IMR-90 (cell line): Measurements from ENCODE around the gene PRKD2. TPM values are rescaled to one million over a fixed set of nuclear protein-coding genes. Genes with fewer than 3 reads are reported as not detected.
A peak's percentile ranks its signal among the peaks of the same experiment; 100 is the strongest.

ENCODE experiments used
- ATAC-seq: fragments of 200-7000 bp; cut with Tn5 transposase; 2 replicates; pipeline ENCODE4 v1.9.1; 2020; ENCODE audit warnings: low read depth, mild to moderate bottlenecking, moderate library complexity
- BruUV-seq: library from RNA; stranded (reverse); fragments of 400-500 nt; replicated peaks from 2 replicates; lab custom pipeline; 2021; lab: Mats Ljungman, UMichigan
- CTCF ChIA-PET: fragments of 300-600 bp; formaldehyde crosslinking; extraction: SDS; loops from one replicate; lab custom pipeline; 2021; ENCODE audit warnings: antibody characterized with exemption; lab: Yijun Ruan, JAX
- POLR2A ChIA-PET: fragments of 300-600 bp; sonication (Branson Sonifier 250); formaldehyde crosslinking; loops from one replicate; lab custom pipeline; 2022; ENCODE audit warnings: antibody characterized with exemption; ENCODE audit not compliant: unreplicated experiment; lab: Charles Lee
- DNase-seq: peaks from one replicate; pipeline ENCODE4 v3.0.0; 2013
- H2AFZ ChIP-seq: replicated peaks from 2 replicates; pipeline ENCODE3; 2013; ENCODE audit warnings: low read length, mild to moderate bottlenecking; ENCODE audit not compliant: poor library complexity
- H2AK5ac ChIP-seq: 2 replicates; pipeline ENCODE4 v1.6.1; 2013; ENCODE audit warnings: low read depth, low read length, inconsistent platforms
- H2AK9ac ChIP-seq: replicated peaks from 2 replicates; pipeline ENCODE3; 2013; ENCODE audit warnings: mild to moderate bottlenecking, low read depth, low read length, moderate library complexity; ENCODE audit not compliant: poor library complexity
- H2BK120ac ChIP-seq: 2 replicates; pipeline ENCODE4 v1.6.1; 2013; ENCODE audit warnings: low read depth, low read length, inconsistent platforms
- H2BK15ac ChIP-seq: 3 replicates; pipeline ENCODE4 v1.6.1; 2013; ENCODE audit warnings: low read depth, low read length, inconsistent platforms
- H2BK20ac ChIP-seq: 2 replicates; pipeline ENCODE4 v1.6.1; 2013; ENCODE audit warnings: low read depth, mild to moderate bottlenecking, inconsistent platforms, low read length, moderate library complexity
- H2BK5ac ChIP-seq: 2 replicates; pipeline ENCODE4 v1.6.1; 2013; ENCODE audit warnings: mild to moderate bottlenecking, low read depth, low read length, inconsistent platforms; ENCODE audit not compliant: poor library complexity, severe bottlenecking
- H3K14ac ChIP-seq: replicated peaks from 2 replicates; pipeline ENCODE4 v1.6.1; 2013; ENCODE audit warnings: low read depth, low read length, inconsistent platforms
- H3K18ac ChIP-seq: 2 replicates; pipeline ENCODE4 v1.6.1; 2013; ENCODE audit warnings: low read depth, low read length, control low read depth
- H3K23ac ChIP-seq: 2 replicates; pipeline ENCODE4 v1.6.1; 2013; ENCODE audit warnings: low read depth, low read length, inconsistent platforms
- H3K27ac ChIP-seq: 2 replicates; pipeline ENCODE4 v1.5.1; 2013; ENCODE audit warnings: mild to moderate bottlenecking, control low read depth, low read length; ENCODE audit not compliant: insufficient read depth
- H3K27me3 ChIP-seq: 2 replicates; pipeline ENCODE4 v1.6.1; 2013; ENCODE audit warnings: low read length; ENCODE audit not compliant: control insufficient read depth, insufficient read depth
- H3K36me3 ChIP-seq: 2 replicates; pipeline ENCODE4 v1.6.1; 2013; ENCODE audit warnings: low read length, mixed read lengths; ENCODE audit not compliant: control insufficient read depth, insufficient read depth
- H3K4ac ChIP-seq: 2 replicates; pipeline ENCODE4 v1.6.1; 2013; ENCODE audit warnings: low read depth, low read length, inconsistent platforms
- H3K4me1 ChIP-seq: 2 replicates; pipeline ENCODE4 v1.6.1; 2013; ENCODE audit warnings: low read length, mixed read lengths; ENCODE audit not compliant: control insufficient read depth, insufficient read depth
- H3K4me2 ChIP-seq: 2 replicates; pipeline ENCODE4 v1.6.1; 2013; ENCODE audit warnings: low read depth, mild to moderate bottlenecking, control low read depth, low read length, moderate library complexity
- H3K4me3 ChIP-seq: 2 replicates; pipeline ENCODE4 v1.5.1; 2013; ENCODE audit warnings: low read depth, mild to moderate bottlenecking, control low read depth, low read length, moderate library complexity; ENCODE audit not compliant: insufficient read depth
- H3K56ac ChIP-seq: 2 replicates; pipeline ENCODE4 v1.6.1; 2013; ENCODE audit warnings: low read length, inconsistent platforms; ENCODE audit not compliant: insufficient read depth; ENCODE audit errors: extremely low read depth
- H3K79me1 ChIP-seq, 2 experiments: 2 replicates each; pipeline ENCODE4 v1.6.1; 2013; ENCODE audit warnings: low read length in 2 of 2, inconsistent platforms in 1 of 2, low read depth in 1 of 2
- H3K9ac ChIP-seq: 2 replicates; pipeline ENCODE4 v1.6.1; 2013; ENCODE audit warnings: low read depth, low read length, control low read depth
- H3K9me1 ChIP-seq: 2 replicates; pipeline ENCODE4 v1.6.1; 2013; ENCODE audit warnings: low read length, inconsistent platforms; ENCODE audit not compliant: insufficient read depth
- H3K9me3 ChIP-seq: 2 replicates; pipeline ENCODE4 v1.6.1; 2013; ENCODE audit warnings: low read length; ENCODE audit not compliant: control insufficient read depth, insufficient read depth
- H4K20me1 ChIP-seq: 2 replicates; pipeline ENCODE4 v1.6.1; 2013; ENCODE audit warnings: low read length, inconsistent platforms; ENCODE audit not compliant: insufficient read depth
- H4K5ac ChIP-seq: 2 replicates; pipeline ENCODE4 v1.6.1; 2013; ENCODE audit warnings: mild to moderate bottlenecking, low read depth, low read length, control low read depth
- H4K8ac ChIP-seq, 2 experiments: 2 replicates each; pipeline ENCODE4 v1.6.1; 2013; ENCODE audit warnings: low read depth in 2 of 2, low read length in 2 of 2, control low read depth in 1 of 2, inconsistent platforms in 1 of 2
- H4K91ac ChIP-seq: 2 replicates; pipeline ENCODE4 v1.6.1; 2013; ENCODE audit warnings: low read depth, low read length, inconsistent platforms; ENCODE audit not compliant: insufficient read depth
- CEBPB ChIP-seq: IDR thresholded peaks from 2 replicates; pipeline ENCODE4 v1.6.1; 2012; ENCODE audit warnings: low read depth, low read length, improper control_type of control experiment
- MAZ ChIP-seq: IDR thresholded peaks from 2 replicates; pipeline ENCODE4 v1.6.1; 2012; ENCODE audit warnings: low read depth, mild to moderate bottlenecking, low read length, improper control_type of control experiment, moderate library complexity, borderline replicate concordance
- MXI1 ChIP-seq: IDR thresholded peaks from 2 replicates; pipeline ENCODE4 v1.6.1; 2012; ENCODE audit warnings: low read depth, mild to moderate bottlenecking, low read length, moderate library complexity, borderline replicate concordance
- POLR2A ChIP-seq: IDR thresholded peaks from 2 replicates; pipeline ENCODE4 v1.6.1; 2012; ENCODE audit warnings: mild to moderate bottlenecking, low read depth, low read length
- RAD21 ChIP-seq: IDR thresholded peaks from 2 replicates; pipeline ENCODE4 v1.6.1; 2012; ENCODE audit warnings: low read length, improper control_type of control experiment
- RFX5 ChIP-seq: IDR thresholded peaks from 2 replicates; pipeline ENCODE4 v1.8.0; 2012; ENCODE audit warnings: low read depth, mild to moderate bottlenecking, low read length, moderate library complexity
- SMC3 ChIP-seq: fragments of 150-350 bp; IDR thresholded peaks from 2 replicates; pipeline ENCODE4 v1.6.1; 2016; ENCODE audit warnings: low read depth, mild to moderate bottlenecking, antibody characterized with exemption, low read length, moderate library complexity
- USF2 ChIP-seq: fragments of 150-350 bp; IDR thresholded peaks from 2 replicates; pipeline ENCODE4 v1.6.1; 2017; ENCODE audit warnings: mild to moderate bottlenecking, antibody characterized with exemption, low read length, low read depth
- WGBS, 2 experiments: methylation state at CpG; one replicate each; pipeline versions ENCODE4 v1.1.5 to v1.1.7; 2013; ENCODE audit warnings: missing lambda C conversion rate in 2 of 2; ENCODE audit not compliant: insufficient read length in 1 of 2; ENCODE audit errors: extremely low coverage in 2 of 2; 5-methylcytosine and 5-hydroxymethylcytosine counted together
- dilution Hi-C: fragments of 300-500 bp; cut with HindIII; formaldehyde crosslinking; loops from one replicate; pipeline ENCODE4 v1.14.3; 2018; ENCODE audit warnings: low sequenced_read_pairs; ENCODE audit not compliant: unreplicated experiment
- in situ Hi-C: fragments of 300-500 bp; cut with MboI; formaldehyde crosslinking; loops from 3 replicates; pipeline ENCODE4 v1.14.3; 2019; ENCODE audit warnings: low sequenced_read_pairs, inconsistent platforms, mixed read lengths
- intact Hi-C: fragments of 100-400 bp; cut with micrococcal nuclease; formaldehyde crosslinking; loops from 2 replicates; pipeline ENCODE4 v1.10.0; 2022
- polyA plus RNA-seq, 3 experiments: library from polyadenylated mRNA; depleted of rRNA; stranded (reverse); fragments of >200 nt; gene quantifications; 2 replicates each; pipeline ENCODE4 v1.2.3, GENCODE V29; 2012; ENCODE audit warnings: low replicate concordance in 1 of 3
- total RNA-seq: library from RNA; depleted of rRNA; stranded (reverse); fragments of >200 nt; gene quantifications from 2 replicates; pipeline ENCODE4 v1.2.3, GENCODE V29; 2012

Gene PRKD2
- total and polyA plus RNA-seq, 2 of the 4 experiments (the other 2 are of a cell fraction), result 9.9 to 19.6 TPM

GRCh38 chr19:46630586-46631205 is 86.2 kb downstream of the PRKD2 start:
- in situ Hi-C loops (no loop called here), dilution Hi-C loops (no loop called here), intact Hi-C loops (no loop called here)
- H3K36me3 ChIP-seq, result no peaks in the 10 kb centered on the region
- peaks cover 17% of the 10 kb centered on the region for H3K4me1 ChIP-seq
- ATAC-seq, result no peak
- no peak overlapping the region for H2BK5ac ChIP-seq
- no TSS peak for BruUV-seq
- peak overlapping the region; percentile 58 for H4K91ac ChIP-seq
- H2BK20ac ChIP-seq, result peak overlapping the region; percentile 68
- H3K9me3 ChIP-seq, result no peaks in the 10 kb centered on the region
- peak overlapping the region; percentile 81 for H2AK9ac ChIP-seq
- H3K27me3 ChIP-seq, result no peaks in the 10 kb centered on the region; the same call in 1 of the 2 replicates
- WGBS, 2 experiments, result 90% methylated on average over 6 of the region's 14 CpGs; no CpG with 5 or more reads in 1 of the 2 experiments
- H3K4me3 ChIP-seq, result no peak overlapping the region
- TF ChIP-seq RFX5 (no peak), MXI1 (no peak), SMC3 (no peak), USF2 (no peak), CEBPB (no peak), POLR2A (no peak), RAD21 (no peak), MAZ (no peak)
- H3K9me1 ChIP-seq, result peaks cover 6% of the 10 kb centered on the region; the same call in 1 of the 2 replicates
- no peaks in the 10 kb centered on the region for H3K79me1 ChIP-seq
- H2BK120ac ChIP-seq, result peak overlapping the region; percentile 80; the same call in 1 of the 2 replicates
- peak overlapping the region; percentile 53 for H3K18ac ChIP-seq
- no peak overlapping the region for H3K4me2 ChIP-seq
- H3K14ac ChIP-seq, result peak overlapping the region; percentile 69; the same call in 1 of the 2 replicates
- H2AFZ ChIP-seq, result peak overlapping the region; percentile 13
- peak overlapping the region; percentile 82; the same call in 1 of the 2 replicates for H3K4ac ChIP-seq
- H3K9ac ChIP-seq, result no peak overlapping the region
- H2AK5ac ChIP-seq, result peak overlapping the region; percentile 29; the same call in 1 of the 2 replicates
- H3K23ac ChIP-seq, result peak overlapping the region; percentile 51; the same call in 1 of the 2 replicates
- POLR2A ChIA-PET, result interaction anchor here (1.0 kb wide), 1 partner anchor 29 kb away, joined by 3 read pairs; the partner anchor contains the start of gene CALM3
- DNase-seq, result no peak
- H3K56ac ChIP-seq, result no peak overlapping the region
- peak overlapping the region; percentile 20 to 85; a peak in 3 of 4 replicates for H4K8ac ChIP-seq
- no peak overlapping the region for H3K27ac ChIP-seq
- peak overlapping the region; percentile 19; the same call in 1 of the 3 replicates for H2BK15ac ChIP-seq
- H4K5ac ChIP-seq, result peak overlapping the region; percentile 56
- CTCF ChIA-PET, result interaction anchor here (1.1 to 1.5 kb wide), 2 partner anchors 26 to 31 kb away, joined by 3 to 5 read pairs; partner anchors contain the start of gene DACT3
- no peaks in the 10 kb centered on the region for H4K20me1 ChIP-seq
